ENCODE measurements around the gene KLHDC7B. TPM values are rescaled to one million over a fixed set of nuclear protein-coding genes. Genes with fewer than 3 reads are reported as not detected.
A peak's percentile ranks its signal among the peaks of the same experiment; 100 is the strongest.

The KLHDC7B gene
- total and polyA plus RNA-seq, 4 donors, result 0.29 to 0.63 TPM; not detected in 2

DNA sequence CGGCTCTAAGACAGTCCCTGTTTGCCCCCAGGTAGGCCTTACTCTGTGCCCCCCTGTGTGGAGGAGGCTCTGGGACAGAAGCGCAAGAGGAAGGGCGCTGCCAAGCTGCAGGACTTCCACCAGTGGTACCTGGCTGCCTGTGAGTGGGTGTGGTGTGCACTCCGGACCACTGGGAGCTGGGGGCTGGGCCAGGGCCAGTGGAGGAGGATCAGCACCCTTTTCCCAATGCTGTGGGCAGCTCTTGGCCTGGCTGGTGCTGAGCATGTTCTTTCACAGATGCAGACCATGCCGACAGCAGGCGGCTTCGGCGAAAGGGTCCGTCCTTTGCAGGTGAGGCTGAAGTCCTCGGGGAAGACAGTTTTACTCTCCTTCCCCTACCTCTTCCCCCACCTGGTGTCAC is 24.0 kb upstream of the KLHDC7B start:
- DNase-seq (no peak), ATAC-seq (ENCODE audit: low FRiP score) (no peak)
- WGBS, 2 donors, result 91 to 93% methylated on average over 10 of the region's 10 CpGs
- Histone ChIP-seq H3K4me1 (ENCODE audit: control insufficient read depth in 1 of 2, insufficient read depth in 2 of 2, low read length in 2 of 2) (no peaks in the 10 kb centered on the region), H3K4me3 (ENCODE audit: low read length in 2 of 2) (no peak overlapping the region), H3K36me3 (ENCODE audit: control insufficient read depth in 1 of 2, insufficient read depth in 2 of 2, low read length in 1 of 2) (no peaks in the 10 kb centered on the region), H3K27ac (ENCODE audit: low read depth in 1 of 2, low read length in 2 of 2) (no peak overlapping the region), H3K9me3 (ENCODE audit: control insufficient read depth, low read length) (no peaks in the 10 kb centered on the region), H3K27me3 (ENCODE audit: control insufficient read depth in 1 of 2, insufficient read depth in 2 of 2, low read length in 1 of 2) (no peaks in the 10 kb centered on the region)
- intact Hi-C loops (cut with DNase I), result no loop called here

DNA sequence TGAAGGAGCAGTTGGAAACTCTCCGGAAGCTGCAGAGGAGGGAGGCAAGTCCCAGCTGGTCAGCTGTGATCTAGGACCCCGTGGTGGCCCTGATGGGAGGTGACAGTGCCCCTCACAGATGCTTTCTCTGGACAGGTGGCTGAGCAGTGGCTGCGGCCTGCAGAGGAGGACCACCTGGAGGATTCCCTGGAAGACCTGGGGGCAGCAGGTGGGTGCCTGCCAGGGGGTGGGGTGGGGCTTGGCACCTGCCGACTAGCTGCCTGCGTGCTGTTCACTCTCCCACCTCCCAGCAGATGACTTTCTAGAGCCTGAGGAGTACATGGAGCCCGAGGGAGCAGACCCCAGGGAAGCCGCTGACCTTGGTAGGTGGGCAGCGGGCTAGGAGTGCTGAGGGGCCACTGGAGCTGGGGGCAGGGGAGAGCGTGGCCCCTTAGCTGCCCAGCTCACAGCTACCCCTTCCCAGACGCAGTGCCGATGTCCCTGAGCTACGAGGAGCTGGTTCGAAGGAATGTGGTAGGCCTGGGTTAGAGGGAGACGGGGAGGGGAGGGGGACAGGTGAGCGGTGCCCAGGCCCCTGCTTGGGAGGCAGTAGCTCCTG is 23.4 kb upstream of the KLHDC7B start:
- no peak overlapping the region for H3K27ac ChIP-seq (ENCODE audit: low read depth in 1 of 2, low read length in 2 of 2)
- no peaks in the 10 kb centered on the region for H3K4me1 ChIP-seq (ENCODE audit: control insufficient read depth in 1 of 2, insufficient read depth in 2 of 2, low read length in 2 of 2)
- DNase-seq (peak in 1 of 2 donors; percentile 50), ATAC-seq (ENCODE audit: low FRiP score) (no peak)
- H3K4me3 ChIP-seq (ENCODE audit: low read length in 2 of 2), result no peak overlapping the region
- H3K9me3 ChIP-seq (ENCODE audit: control insufficient read depth, low read length), result no peaks in the 10 kb centered on the region
- H3K27me3 ChIP-seq (ENCODE audit: control insufficient read depth in 1 of 2, insufficient read depth in 2 of 2, low read length in 1 of 2), result no peaks in the 10 kb centered on the region
- WGBS, 2 donors, result 87 to 90% methylated on average over 15 of the region's 15 CpGs
- no peaks in the 10 kb centered on the region for H3K36me3 ChIP-seq (ENCODE audit: control insufficient read depth in 1 of 2, insufficient read depth in 2 of 2, low read length in 1 of 2)
- intact Hi-C loops (cut with DNase I), result no loop called here

GRCh38 chr22:50522806-50523438 is 22.8 kb upstream of the KLHDC7B start:
- no peak overlapping the region for H3K4me3 ChIP-seq (ENCODE audit: low read length in 2 of 2)
- ATAC-seq (ENCODE audit: low FRiP score), result no peak
- H3K27ac ChIP-seq (ENCODE audit: low read depth in 1 of 2, low read length in 2 of 2), result no peak overlapping the region
- H3K36me3 ChIP-seq (ENCODE audit: control insufficient read depth in 1 of 2, insufficient read depth in 2 of 2, low read length in 1 of 2), result no peaks in the 10 kb centered on the region
- WGBS, 2 donors, result 82 to 87% methylated on average over 22 of the region's 22 CpGs
- no peaks in the 10 kb centered on the region for H3K27me3 ChIP-seq (ENCODE audit: control insufficient read depth in 1 of 2, insufficient read depth in 2 of 2, low read length in 1 of 2)
- intact Hi-C loops (cut with DNase I), result no loop called here
- H3K4me1 ChIP-seq (ENCODE audit: control insufficient read depth in 1 of 2, insufficient read depth in 2 of 2, low read length in 2 of 2), result no peaks in the 10 kb centered on the region
- DNase-seq, result peak in 1 of 2 donors; percentile 51
- H3K9me3 ChIP-seq (ENCODE audit: control insufficient read depth, low read length), result no peaks in the 10 kb centered on the region

GRCh38 chr22:50523458-50523805 is 22.3 kb upstream of the KLHDC7B start:
- no peak for ATAC-seq (ENCODE audit: low FRiP score)
- WGBS, 2 donors, result 93 to 95% methylated on average over 16 of the region's 16 CpGs
- Histone ChIP-seq H3K27ac (ENCODE audit: low read depth in 1 of 2, low read length in 2 of 2) (no peak overlapping the region), H3K4me1 (ENCODE audit: control insufficient read depth in 1 of 2, insufficient read depth in 2 of 2, low read length in 2 of 2) (no peaks in the 10 kb centered on the region), H3K9me3 (ENCODE audit: control insufficient read depth, low read length) (no peaks in the 10 kb centered on the region), H3K4me3 (ENCODE audit: low read length in 2 of 2) (no peak overlapping the region), H3K27me3 (ENCODE audit: control insufficient read depth in 1 of 2, insufficient read depth in 2 of 2, low read length in 1 of 2) (no peaks in the 10 kb centered on the region), H3K36me3 (ENCODE audit: control insufficient read depth in 1 of 2, insufficient read depth in 2 of 2, low read length in 1 of 2) (no peaks in the 10 kb centered on the region)
- DNase-seq, result no peak
- intact Hi-C loops (cut with DNase I), result no loop called here

- no peak for DNase-seq
- no peak for ATAC-seq (ENCODE audit: low FRiP score)
- Histone ChIP-seq H3K36me3 (ENCODE audit: control insufficient read depth in 1 of 2, insufficient read depth in 2 of 2, low read length in 1 of 2) (no peaks in the 10 kb centered on the region), H3K9me3 (ENCODE audit: control insufficient read depth, low read length) (no peaks in the 10 kb centered on the region), H3K4me3 (ENCODE audit: low read length in 2 of 2) (no peak overlapping the region), H3K27ac (ENCODE audit: low read depth in 1 of 2, low read length in 2 of 2) (no peak overlapping the region), H3K4me1 (ENCODE audit: control insufficient read depth in 1 of 2, insufficient read depth in 2 of 2, low read length in 2 of 2) (no peaks in the 10 kb centered on the region), H3K27me3 (ENCODE audit: control insufficient read depth in 1 of 2, insufficient read depth in 2 of 2, low read length in 1 of 2) (no peaks in the 10 kb centered on the region)
- intact Hi-C loops (cut with DNase I), result no loop called here
- 79 to 81% methylated on average over 25 of the region's 25 CpGs for WGBS, 2 donors
Measured at GRCh38 chr22:50523806-50524675, 21.7 kb upstream of the KLHDC7B start.

DNA sequence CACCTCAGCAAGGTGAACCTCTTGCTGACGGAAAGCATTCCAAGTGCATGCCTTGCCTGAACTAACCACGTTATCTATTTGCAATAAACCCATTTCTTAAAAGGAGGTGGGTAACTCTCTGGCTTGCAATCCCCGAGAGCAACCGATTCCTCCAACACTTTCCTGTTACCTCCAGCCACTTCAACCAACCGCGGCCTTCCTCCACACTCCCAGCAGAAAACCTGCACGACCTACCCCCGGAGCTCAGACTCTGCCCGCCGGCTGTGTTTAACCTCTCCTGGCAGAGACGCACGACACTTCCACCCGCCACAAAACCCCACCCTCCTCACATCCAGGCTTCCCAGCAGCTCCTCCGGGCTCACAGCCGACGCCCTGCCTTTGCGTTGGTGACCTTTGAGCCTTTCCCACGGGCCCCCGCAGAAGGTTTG is 21.0 kb upstream of the KLHDC7B start:
- Histone ChIP-seq H3K4me1 (ENCODE audit: control insufficient read depth in 1 of 2, insufficient read depth in 2 of 2, low read length in 2 of 2) (no peaks in the 10 kb centered on the region), H3K27ac (ENCODE audit: low read depth in 1 of 2, low read length in 2 of 2) (peak overlapping the region in 1 of 2 donors; percentile 20), H3K36me3 (ENCODE audit: control insufficient read depth in 1 of 2, insufficient read depth in 2 of 2, low read length in 1 of 2) (no peaks in the 10 kb centered on the region), H3K4me3 (ENCODE audit: low read length in 2 of 2) (peak overlapping the region; percentile 28 to 53), H3K27me3 (ENCODE audit: control insufficient read depth in 1 of 2, insufficient read depth in 2 of 2, low read length in 1 of 2) (no peaks in the 10 kb centered on the region), H3K9me3 (ENCODE audit: control insufficient read depth, low read length) (no peaks in the 10 kb centered on the region)
- peak in 1 of 2 donors; percentile 68 for DNase-seq
- 7 to 11% methylated on average over 19 of the region's 19 CpGs for WGBS, 2 donors
- ATAC-seq (ENCODE audit: low FRiP score), result no peak
- intact Hi-C loops (cut with DNase I), result loop anchor here (1.0 to 5.0 kb wide), 2 partner anchors 16 to 38 kb away; partner anchors contain the start of genes NCAPH2 (in 2 of the 2) and SYCE3 (in 1 of the 2)

DNA sequence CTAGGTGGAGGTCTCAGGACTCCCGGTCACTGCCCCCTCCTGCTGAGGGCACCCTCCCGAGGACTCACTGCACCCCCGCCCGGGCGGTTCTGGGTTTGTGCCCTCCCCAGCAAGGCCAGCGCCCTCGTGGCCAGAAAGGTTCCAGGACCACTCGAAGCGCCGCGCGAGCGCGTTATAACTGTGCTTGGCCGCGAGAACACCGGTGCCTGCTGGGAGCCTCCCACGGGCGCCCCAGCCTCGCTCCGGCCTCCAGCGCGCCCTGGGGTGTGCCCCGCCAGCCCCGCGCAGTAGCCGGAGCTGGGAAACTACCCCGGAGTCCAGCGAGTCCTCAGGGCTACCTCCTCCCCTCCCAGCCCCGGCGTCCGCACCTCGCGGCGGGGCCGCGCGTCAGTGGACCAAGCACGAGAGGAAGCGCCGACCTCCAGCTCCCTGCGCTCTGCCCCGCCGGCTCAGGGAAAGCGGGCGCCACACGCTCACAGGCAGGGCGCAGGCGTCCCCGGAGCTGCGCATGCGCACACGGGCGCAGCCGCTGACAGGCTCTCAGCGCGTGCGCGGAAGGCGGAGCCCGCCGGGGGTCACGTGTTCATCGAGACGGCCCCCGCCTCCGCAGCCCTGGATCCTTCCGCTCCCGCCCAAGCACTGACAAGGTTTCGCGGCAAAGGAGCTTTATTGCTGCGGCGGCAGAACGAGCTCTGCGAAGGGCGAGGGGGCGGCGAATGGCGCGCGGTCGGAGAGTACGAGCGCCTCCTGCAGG is 20.4 kb upstream of the KLHDC7B start, which contains the start of gene SCO2:
Gene SCO2, minus strand, starts transcription at position 495 of the 754 bp plus-strand sequence. CDS start 1,187 bp downstream, outside the sequence.
- Histone ChIP-seq H3K27ac (ENCODE audit: low read depth in 1 of 2, low read length in 2 of 2) (peak within 1 kb of the TSS in 1 of 2 donors; percentile 54), H3K9me3 (ENCODE audit: control insufficient read depth, low read length) (no peaks in the 10 kb centered on the region), H3K36me3 (ENCODE audit: control insufficient read depth in 1 of 2, insufficient read depth in 2 of 2, low read length in 1 of 2) (no peaks in the 10 kb centered on the region), H3K27me3 (ENCODE audit: control insufficient read depth in 1 of 2, insufficient read depth in 2 of 2, low read length in 1 of 2) (no peaks in the 10 kb centered on the region), H3K4me3 (ENCODE audit: low read length in 2 of 2) (peak within 1 kb of the TSS; percentile 51 to 53), H3K4me1 (ENCODE audit: control insufficient read depth in 1 of 2, insufficient read depth in 2 of 2, low read length in 2 of 2) (no peaks in the 10 kb centered on the region)
- intact Hi-C loops (cut with DNase I), result loop anchor here (1.0 to 5.0 kb wide), 2 partner anchors 17 to 37 kb away; partner anchors contain the start of genes NCAPH2 (in 2 of the 2) and SYCE3 (in 1 of the 2)
- WGBS, 2 donors, result 0% methylated on average over 49 to 84 of the region's 84 CpGs
- DNase-seq (peak; percentile 98 to 99), ATAC-seq (ENCODE audit: low FRiP score) (peak; percentile 86)

DNA sequence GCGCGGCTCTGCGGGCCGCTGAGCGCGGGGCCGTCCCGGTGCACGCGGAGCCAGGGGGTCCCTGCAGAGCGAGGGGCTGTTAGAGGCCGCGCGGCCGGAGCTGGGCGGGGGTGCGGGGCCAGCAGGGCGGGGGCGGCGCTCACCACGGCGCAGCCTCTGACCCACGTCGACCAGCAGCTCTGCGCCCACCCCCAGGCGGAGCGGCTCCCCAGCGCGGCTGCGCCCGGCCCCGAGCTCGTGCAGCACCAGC is 19.9 kb upstream of the KLHDC7B start:
- no peaks in the 10 kb centered on the region for H3K4me1 ChIP-seq (ENCODE audit: control insufficient read depth in 1 of 2, insufficient read depth in 2 of 2, low read length in 2 of 2)
- peak overlapping the region; percentile 50 to 51 for H3K4me3 ChIP-seq (ENCODE audit: low read length in 2 of 2)
- DNase-seq, result no peak
- no peaks in the 10 kb centered on the region for H3K9me3 ChIP-seq (ENCODE audit: control insufficient read depth, low read length)
- intact Hi-C loops (cut with DNase I), result loop anchor here (1.0 to 5.0 kb wide), 2 partner anchors 17 to 37 kb away; partner anchors contain the start of genes NCAPH2 (in 2 of the 2) and SYCE3 (in 1 of the 2)
- H3K36me3 ChIP-seq (ENCODE audit: control insufficient read depth in 1 of 2, insufficient read depth in 2 of 2, low read length in 1 of 2), result no peaks in the 10 kb centered on the region
- WGBS, 2 donors, result 0 to 1% methylated on average over 15 to 33 of the region's 33 CpGs
- H3K27me3 ChIP-seq (ENCODE audit: control insufficient read depth in 1 of 2, insufficient read depth in 2 of 2, low read length in 1 of 2), result no peaks in the 10 kb centered on the region
- no peak for ATAC-seq (ENCODE audit: low FRiP score)
- peak overlapping the region in 1 of 2 donors; percentile 54 for H3K27ac ChIP-seq (ENCODE audit: low read depth in 1 of 2, low read length in 2 of 2)
